ENCODE measurements around the gene PKP2.

DNA sequence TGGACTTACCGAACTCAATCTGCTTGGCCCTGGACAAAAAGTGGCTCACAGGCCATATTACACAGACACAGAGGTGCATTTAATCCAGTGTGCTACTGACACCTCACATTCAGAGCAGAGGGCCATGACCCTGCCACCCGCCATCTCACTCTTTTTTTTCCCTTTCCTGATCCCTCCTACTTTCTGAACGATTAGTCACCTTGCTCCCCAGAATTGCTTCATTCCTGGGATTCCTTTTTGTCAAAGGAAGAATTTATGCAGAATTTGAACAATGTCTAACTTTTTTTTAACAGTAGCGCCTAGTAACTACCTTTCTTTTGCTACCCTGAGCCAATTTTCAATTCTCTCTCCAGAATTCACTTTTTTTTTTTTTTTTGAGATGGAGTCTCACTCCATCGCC, 4.6 kb downstream of the PKP2 start:
- TF ChIP-seq, protein P1, sequence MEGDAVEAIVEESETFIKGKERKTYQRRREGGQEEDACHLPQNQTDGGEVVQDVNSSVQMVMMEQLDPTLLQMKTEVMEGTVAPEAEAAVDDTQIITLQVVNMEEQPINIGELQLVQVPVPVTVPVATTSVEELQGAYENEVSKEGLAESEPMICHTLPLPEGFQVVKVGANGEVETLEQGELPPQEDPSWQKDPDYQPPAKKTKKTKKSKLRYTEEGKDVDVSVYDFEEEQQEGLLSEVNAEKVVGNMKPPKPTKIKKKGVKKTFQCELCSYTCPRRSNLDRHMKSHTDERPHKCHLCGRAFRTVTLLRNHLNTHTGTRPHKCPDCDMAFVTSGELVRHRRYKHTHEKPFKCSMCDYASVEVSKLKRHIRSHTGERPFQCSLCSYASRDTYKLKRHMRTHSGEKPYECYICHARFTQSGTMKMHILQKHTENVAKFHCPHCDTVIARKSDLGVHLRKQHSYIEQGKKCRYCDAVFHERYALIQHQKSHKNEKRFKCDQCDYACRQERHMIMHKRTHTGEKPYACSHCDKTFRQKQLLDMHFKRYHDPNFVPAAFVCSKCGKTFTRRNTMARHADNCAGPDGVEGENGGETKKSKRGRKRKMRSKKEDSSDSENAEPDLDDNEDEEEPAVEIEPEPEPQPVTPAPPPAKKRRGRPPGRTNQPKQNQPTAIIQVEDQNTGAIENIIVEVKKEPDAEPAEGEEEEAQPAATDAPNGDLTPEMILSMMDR (conservative IDR thresholded peaks at IDR 0.05; ENCODE audit: low read length), result no peak
- TF ChIP-seq EZH2phosphoT487 (IDR thresholded peaks at IDR 0.05; ENCODE audit: borderline replicate concordance, low read depth, low read length), result no peak

Data from OCI-LY7 (cell line).